H1 (cell line): Measurements from ENCODE around the gene LCOR. TPM values are rescaled to one million over a fixed set of nuclear protein-coding genes. Genes with fewer than 3 reads are reported as not detected.

ENCODE experiments used
- CTCF ChIA-PET: fragments of 300-600 bp; sonication (Branson Sonifier 250); formaldehyde crosslinking; loops from one replicate; lab custom pipeline; 2021; ENCODE audit not compliant: partially characterized antibody; lab: Charles Lee
- POLR2A ChIA-PET: fragments of 300-600 bp; sonication (Branson Sonifier 250); formaldehyde crosslinking; loops from one replicate; lab custom pipeline; 2021; ENCODE audit warnings: inconsistent platforms; ENCODE audit not compliant: partially characterized antibody; lab: Charles Lee
- DNase-seq, 2 experiments: peaks; one replicate each; pipeline versions ENCODE4 v3.0.0 to v3.0.0-alpha.2; 2010 to 2022; ENCODE audit warnings: low spot score in 2 of 2, low read depth in 1 of 2, mixed read lengths in 1 of 2
- FAIRE-seq: peaks from 2 replicates; lab custom pipeline; 2011; peaks lifted over from hg19 to GRCh38; lab: Jason Lieb, UNC
- H2AFZ ChIP-seq: 2 replicates; pipeline ENCODE4 v1.8.1; 2012; ENCODE audit warnings: low read length, inconsistent platforms
- H2AK5ac ChIP-seq: 2 replicates; pipeline ENCODE4 v1.6.1; 2013; ENCODE audit warnings: low read depth, low read length
- H2BK120ac ChIP-seq: replicated peaks from 2 replicates; pipeline ENCODE3; 2013; ENCODE audit warnings: low read depth, low read length, inconsistent platforms
- H2BK12ac ChIP-seq: 2 replicates; pipeline ENCODE4 v1.6.1; 2013; ENCODE audit warnings: low read depth, low read length
- H2BK15ac ChIP-seq: 2 replicates; pipeline ENCODE4 v1.6.1; 2013; ENCODE audit warnings: low read length
- H2BK20ac ChIP-seq: 2 replicates; pipeline ENCODE4 v1.6.1; 2013; ENCODE audit warnings: low read length
- H2BK5ac ChIP-seq: 2 replicates; pipeline ENCODE4 v1.6.1; 2013; ENCODE audit warnings: low read depth, low read length
- H3K14ac ChIP-seq: 2 replicates; pipeline ENCODE4 v1.6.1; 2013; ENCODE audit warnings: inconsistent platforms; ENCODE audit not compliant: insufficient read length
- H3K18ac ChIP-seq: 2 replicates; pipeline ENCODE4 v1.6.1; 2013; ENCODE audit warnings: low read length; ENCODE audit errors: extremely low read depth
- H3K23ac ChIP-seq: 2 replicates; pipeline ENCODE4 v1.6.1; 2013; ENCODE audit warnings: inconsistent platforms; ENCODE audit not compliant: insufficient read length
- H3K23me2 ChIP-seq: 2 replicates; pipeline ENCODE4 v1.6.1; 2013; ENCODE audit warnings: low read depth, low read length
- H3K27ac ChIP-seq: 2 replicates; pipeline ENCODE4 v1.6.1; 2011; ENCODE audit warnings: low read depth, low read length, inconsistent platforms
- H3K27me3 ChIP-seq, 4 experiments: replicated peaks in 1 of 4; 1 replicate in 1 of 4; 2 replicates in 3 of 4; pipeline versions ENCODE4 v1.6.1 to v1.8.1; 2011 to 2013; ENCODE audit warnings: low read length in 3 of 4, mild to moderate bottlenecking in 3 of 4, inconsistent platforms in 2 of 4, mixed read lengths in 2 of 4, moderate library complexity in 1 of 4; ENCODE audit not compliant: control insufficient read depth in 3 of 4, insufficient read depth in 3 of 4; ENCODE audit errors: extremely low read depth in 1 of 4
- H3K36me3 ChIP-seq, 4 experiments: 2 replicates each; pipeline versions ENCODE4 v1.6.1 to v1.8.1; 2011 to 2013; ENCODE audit warnings: mild to moderate bottlenecking in 4 of 4, low read length in 3 of 4, moderate library complexity in 2 of 4, control low read depth in 1 of 4, inconsistent platforms in 1 of 4; ENCODE audit not compliant: insufficient read depth in 4 of 4, control insufficient read depth in 2 of 4
- H3K4ac ChIP-seq: replicated peaks from 2 replicates; pipeline ENCODE3; 2013; ENCODE audit warnings: low read length, low read depth, mixed read lengths, inconsistent platforms; ENCODE audit not compliant: insufficient read length
- H3K4me1 ChIP-seq, 4 experiments: replicated peaks in 1 of 4; 1 replicate in 1 of 4; 2 replicates in 3 of 4; pipeline versions ENCODE4 v1.6.1 to v1.8.1; 2011 to 2013; ENCODE audit warnings: low read length in 3 of 4, inconsistent platforms in 2 of 4, mixed read lengths in 1 of 4; ENCODE audit not compliant: insufficient read depth in 4 of 4, control insufficient read depth in 3 of 4
- H3K4me2 ChIP-seq, 2 experiments: 2 replicates each; pipeline versions ENCODE4 v1.6.1 to v1.8.1; 2011 to 2013; ENCODE audit warnings: low read depth in 2 of 2, low read length in 2 of 2, control low read depth in 1 of 2, inconsistent platforms in 1 of 2, mild to moderate bottlenecking in 1 of 2; ENCODE audit not compliant: insufficient read depth in 1 of 2
- H3K4me3 ChIP-seq, 4 experiments: fragments of 200-600, 300-600 bp in 1 of 4; sonication (generic), shearing (Covaris generic), sonication (Bioruptor Twin) in 1 of 4; 2 replicates each; pipeline versions ENCODE4 v1.5.1 to v1.8.1; 2011 to 2016; ENCODE audit warnings: low read length in 4 of 4, low read depth in 3 of 4, control low read depth in 2 of 4, inconsistent platforms in 2 of 4, mild to moderate bottlenecking in 2 of 4, mixed read lengths in 1 of 4, moderate library complexity in 1 of 4; ENCODE audit not compliant: insufficient read depth in 2 of 4; ENCODE audit errors: extremely low read depth in 1 of 4
- H3K56ac ChIP-seq: replicated peaks from 2 replicates; pipeline ENCODE3; 2013; ENCODE audit warnings: low read depth, mild to moderate bottlenecking, mixed read lengths, low read length, inconsistent platforms; ENCODE audit not compliant: insufficient read length
- H3K79me1 ChIP-seq: 2 replicates; pipeline ENCODE4 v1.6.1; 2013; ENCODE audit warnings: low read depth, low read length, control low read depth
- H3K79me2 ChIP-seq, 2 experiments: 2 replicates each; pipeline versions ENCODE4 v1.6.1 to v1.8.1; 2012 to 2013; ENCODE audit warnings: low read length in 2 of 2, mild to moderate bottlenecking in 2 of 2, inconsistent platforms in 1 of 2; ENCODE audit not compliant: insufficient read depth in 2 of 2, control insufficient read depth in 1 of 2
- H3K9ac ChIP-seq, 4 experiments: replicated peaks in 1 of 4; 1 replicate in 1 of 4; 2 replicates in 3 of 4; pipeline versions ENCODE4 v1.6.1 to v1.8.1; 2011 to 2013; ENCODE audit warnings: low read depth in 3 of 4, low read length in 3 of 4, control low read depth in 2 of 4, mild to moderate bottlenecking in 2 of 4, moderate library complexity in 2 of 4, inconsistent platforms in 1 of 4; ENCODE audit errors: extremely low read depth in 1 of 4
- H3K9me3 ChIP-seq, 2 experiments: 2 replicates each; pipeline versions ENCODE4 v1.6.1 to v1.8.1; 2012 to 2013; ENCODE audit warnings: mild to moderate bottlenecking in 2 of 2, moderate library complexity in 2 of 2, control low read depth in 1 of 2, inconsistent platforms in 1 of 2, low read depth in 1 of 2, low read length in 1 of 2, mixed read lengths in 1 of 2; ENCODE audit not compliant: insufficient read depth in 2 of 2
- H4K20me1 ChIP-seq, 2 experiments: replicated peaks in 1 of 2; 2 replicates each; pipeline versions ENCODE3 to v1.8.1; 2011 to 2013; ENCODE audit warnings: inconsistent platforms in 2 of 2, low read length in 2 of 2, mild to moderate bottlenecking in 1 of 2; ENCODE audit not compliant: insufficient read depth in 2 of 2, control insufficient read depth in 1 of 2
- H4K5ac ChIP-seq: 2 replicates; pipeline ENCODE4 v1.6.1; 2013; ENCODE audit warnings: low read length, low read depth, mixed read lengths, inconsistent platforms; ENCODE audit not compliant: insufficient read length
- H4K8ac ChIP-seq: 2 replicates; pipeline ENCODE4 v1.8.0; 2013; ENCODE audit warnings: mild to moderate bottlenecking, moderate library complexity, low read length, inconsistent platforms; ENCODE audit not compliant: insufficient read depth; ENCODE audit errors: extremely low read depth
- H4K91ac ChIP-seq: replicated peaks from 2 replicates; pipeline ENCODE3; 2013; ENCODE audit warnings: low read length, mixed read lengths, inconsistent platforms; ENCODE audit not compliant: insufficient read length
- CTCF ChIP-seq, 3 experiments: IDR thresholded peaks; 1 replicate in 2 of 3; 2 replicates in 1 of 3; pipeline versions ENCODE4 v1.5.1 to v1.6.1; 2011; ENCODE audit warnings: low read length in 3 of 3, mild to moderate bottlenecking in 3 of 3, inconsistent platforms in 2 of 3, low read depth in 1 of 3, moderate library complexity in 1 of 3; ENCODE audit not compliant: insufficient read depth in 1 of 3; ENCODE audit errors: control extremely low read depth in 1 of 3
- HDAC6 ChIP-seq: IDR thresholded peaks from one replicate; pipeline ENCODE4 v1.7.1; 2012; ENCODE audit warnings: low read depth, mild to moderate bottlenecking, inconsistent platforms, low read length, moderate library complexity
- JUN ChIP-seq: IDR thresholded peaks from 2 replicates; pipeline ENCODE4 v1.6.1; 2011; ENCODE audit warnings: low read depth, mild to moderate bottlenecking, improper control_type of control experiment, low read length
- POLR2AphosphoS5 ChIP-seq: IDR thresholded peaks from 2 replicates; pipeline ENCODE4 v1.6.1; 2011; ENCODE audit warnings: low read depth, low read length
- POU5F1 ChIP-seq: IDR thresholded peaks from 2 replicates; pipeline ENCODE4 v1.6.1; 2011; ENCODE audit warnings: low read depth, mild to moderate bottlenecking, low read length, moderate library complexity
- TAF7 ChIP-seq: optimal IDR thresholded peaks from 2 replicates; pipeline ENCODE3; 2011; ENCODE audit warnings: low read depth, mild to moderate bottlenecking, inconsistent platforms, low read length, moderate library complexity, borderline replicate concordance
- USF2 ChIP-seq: IDR thresholded peaks from 2 replicates; pipeline ENCODE4 v1.6.1; 2011; ENCODE audit warnings: low read length, improper control_type of control experiment
- YY1 ChIP-seq: IDR thresholded peaks from 2 replicates; pipeline ENCODE4 v1.6.1; 2011; ENCODE audit warnings: low read depth, mild to moderate bottlenecking, low read length
- WGBS, 2 experiments: shearing (Covaris generic) in 1 of 2; methylation state at CpG; one replicate each; pipeline versions ENCODE4 v1.1.6 to v1.1.7; 2013 to 2015; ENCODE audit warnings: low lambda C conversion rate in 2 of 2, mixed read lengths in 2 of 2, inconsistent platforms in 1 of 2, low coverage in 1 of 2, missing lambda C conversion rate in 1 of 2; ENCODE audit not compliant: insufficient replicate concordance in 2 of 2, insufficient coverage in 1 of 2, insufficient read length in 1 of 2; ENCODE audit errors: extremely low coverage in 1 of 2, missing lambda C conversion rate in 1 of 2; 5-methylcytosine and 5-hydroxymethylcytosine counted together
- polyA plus RNA-seq, 7 experiments: library from polyadenylated mRNA; depleted of rRNA in 3 of 7; stranded (reverse) in 5 of 7; unstranded in 2 of 7; fragments of >200 nt in 5 of 7; fragments of 200-250 nt in 2 of 7; gene quantifications; 1 replicate in 5 of 7; 2 replicates in 1 of 7; 4 replicates in 1 of 7; pipeline versions ENCODE4 v1.2.1 to v1.2.3, GENCODE V29; 2011 to 2013; ENCODE audit warnings: missing spikeins in 2 of 7, mixed read lengths in 2 of 7
- total RNA-seq: library from RNA; stranded (reverse); fragmentation: NEBNext Ultra II Directional; extraction: Animal tissue kit (Norgen Biotek cat#: 25700); gene quantifications from 2 replicates; pipeline ENCODE4 v1.2.1, GENCODE V29; 2021

LCOR gene
- total and polyA plus RNA-seq, 2 of the 8 experiments (the other 6 are each of a cell fraction or from before 2014, with no cell fraction given) = 4.7 to 25.5 TPM

- DNase-seq = no peak
- CTCF ChIA-PET = interaction anchor here (1.2 kb wide), 1 partner anchor 11 kb away, joined by 4 read pairs; no protein-coding TSS in a partner anchor
- no peak overlapping the region for H3K14ac ChIP-seq
Measured at GRCh38 chr10:96949039-96949683, 117.1 kb downstream of the LCOR start.

More at GRCh38 chr10:96949039-96949683, 117.1 kb downstream of the LCOR start:
- Histone ChIP-seq H4K8ac (no peak overlapping the region), H2BK15ac (no peak overlapping the region), H3K56ac (no peak overlapping the region), H4K5ac (no peak overlapping the region), H3K23me2 (no peaks in the 10 kb centered on the region), H3K27me3 (no peaks in the 10 kb centered on the region), H3K4me3 (no peak overlapping the region), H3K79me2 (no peaks in the 10 kb centered on the region), H3K4ac (no peak overlapping the region), H3K4me2 (no peak overlapping the region), H2BK20ac (no peak overlapping the region), H3K36me3 (peaks cover 0 to 10% (median 1%) of the 10 kb centered on the region in 4 experiments; a peak in 4 of 8 replicates), H3K18ac (no peak overlapping the region), H3K9me3 (no peaks in the 10 kb centered on the region), H3K9ac (no peak overlapping the region), H4K91ac (no peak overlapping the region), H2AK5ac (no peak overlapping the region), H2BK12ac (no peak overlapping the region), H2BK5ac (no peak overlapping the region), H3K27ac (no peak overlapping the region), H3K4me1 (no peaks in the 10 kb centered on the region), H3K23ac (no peak overlapping the region), H2BK120ac (no peak overlapping the region), H2AFZ (no peak overlapping the region), H4K20me1 (no peaks in the 10 kb centered on the region), H3K79me1 (no peaks in the 10 kb centered on the region)
- 92% methylated on average over 5 of the region's 5 CpGs; no CpG with 5 or more reads in 1 of the 2 experiments for WGBS, 2 experiments
- no peak for FAIRE-seq
- POLR2A ChIA-PET = interaction anchor here (1.0 kb wide), 1 partner anchor 308 kb away, joined by 6 read pairs; no protein-coding TSS in a partner anchor
- TF ChIP-seq POU5F1 (no peak), HDAC6 (no peak), USF2 (no peak), JUN (no peak), TAF7 (no peak), POLR2AphosphoS5 (no peak), CTCF (IDR thresholded peaks at IDR 0.05; ENCODE audit: control extremely low read depth in 1 of 3, insufficient read depth in 1 of 3, low read depth in 1 of 3, low read length in 3 of 3) (no peak), YY1 (no peak)
